Epithelial cell of proximal tubule (primary cell): Measurements from ENCODE around the gene SLC23A3. TPM values are rescaled to one million over a fixed set of nuclear protein-coding genes. Genes with fewer than 3 reads are reported as not detected.

Source experiments
- DNase-seq: peaks from one replicate; pipeline ENCODE4 v3.0.0-alpha.2; 2011; ENCODE audit warnings: low read depth
- H3K4me3 ChIP-seq: 2 replicates; pipeline ENCODE4 v1.5.1; 2011; ENCODE audit warnings: low read depth, mild to moderate bottlenecking, low read length
- CTCF ChIP-seq: conservative IDR thresholded peaks from 2 replicates; pipeline ENCODE4 v1.5.1; 2012; ENCODE audit warnings: low read depth, mild to moderate bottlenecking, low read length
- total RNA-seq: library from RNA; depleted of rRNA; stranded (reverse); fragments of >200 nt; gene quantifications from 2 replicates; pipeline ENCODE4 v1.2.3, GENCODE V29; 2015

The SLC23A3 gene
- total RNA-seq, 1 donor from 2014 or later, result 0.06 TPM

DNA sequence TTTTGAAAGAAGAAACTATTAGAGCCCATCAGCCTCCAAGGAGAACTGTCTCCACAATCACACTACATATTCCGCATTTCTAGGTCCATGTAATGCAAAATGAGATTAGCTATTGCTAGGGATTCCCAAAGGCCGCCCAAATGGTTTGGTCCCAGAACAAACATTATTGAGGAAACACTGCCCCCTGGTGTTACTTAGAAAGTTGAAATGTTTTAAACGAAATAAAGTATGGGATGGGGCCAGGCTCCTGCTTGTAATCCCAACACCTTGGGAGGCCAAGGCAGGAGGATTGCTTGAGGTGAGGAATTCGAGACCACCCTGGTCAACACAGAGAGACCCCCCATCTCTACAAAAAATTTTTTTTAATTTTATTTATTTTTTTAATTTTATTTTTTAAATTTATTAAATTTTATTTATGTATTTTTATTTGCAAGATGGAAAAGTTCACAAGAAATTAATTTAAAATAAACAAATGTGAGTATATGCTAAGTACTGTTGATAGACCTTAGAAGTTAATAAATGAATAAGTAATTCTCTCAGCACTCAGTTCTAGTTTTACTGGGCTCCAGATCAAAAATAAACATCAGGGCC lies 14.7 kb downstream of the SLC23A3 start:
- DNase-seq, result no peak
- H3K4me3 ChIP-seq, result no peak overlapping the region
- TF ChIP-seq CTCF, result peak; percentile 58

DNA sequence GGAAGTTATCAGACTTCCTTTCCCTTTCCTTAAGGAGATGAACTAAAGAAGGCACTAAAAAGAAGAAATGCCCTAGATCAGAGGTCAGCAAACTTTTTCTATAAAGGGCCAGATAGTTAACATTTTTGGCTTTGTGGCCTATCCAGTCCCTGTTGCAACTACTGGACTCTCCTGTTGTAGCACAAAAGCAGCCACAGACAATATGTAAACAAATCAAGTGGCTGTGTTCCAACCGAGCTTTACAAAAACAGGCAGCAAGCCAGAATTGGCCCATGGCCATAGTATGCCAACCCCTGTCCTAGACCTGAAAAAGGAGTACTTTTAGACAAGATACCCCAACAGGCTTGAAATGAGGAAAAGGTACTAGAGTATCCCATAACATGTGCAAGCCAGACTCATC lies 20.2 kb downstream of the SLC23A3 start:
- no peak for TF ChIP-seq CTCF
- H3K4me3 ChIP-seq, result no peak overlapping the region
- no peak for DNase-seq

DNA sequence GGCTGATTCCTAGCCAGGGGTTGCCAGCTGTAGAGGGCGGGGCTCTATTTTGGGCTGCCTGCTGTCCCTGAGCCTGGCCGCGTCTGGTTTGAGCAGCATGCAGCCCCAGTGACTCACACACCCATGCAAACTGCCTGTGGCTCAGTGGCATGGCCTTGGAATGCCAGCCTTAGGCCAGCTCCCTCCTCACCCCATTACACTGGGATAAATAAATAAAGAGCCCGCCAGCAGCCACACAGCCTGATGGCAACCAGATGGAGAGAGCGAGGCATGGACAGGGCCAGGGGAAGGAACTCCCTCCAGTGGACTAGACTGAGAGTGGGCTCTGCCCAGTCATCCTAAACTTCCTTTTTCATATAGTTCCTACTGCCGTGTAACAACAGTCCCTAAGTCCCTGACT lies 27.5 kb downstream of the SLC23A3 start:
- H3K4me3 ChIP-seq, result no peak overlapping the region
- peak; percentile 48 for TF ChIP-seq CTCF
- DNase-seq, result no peak

DNA sequence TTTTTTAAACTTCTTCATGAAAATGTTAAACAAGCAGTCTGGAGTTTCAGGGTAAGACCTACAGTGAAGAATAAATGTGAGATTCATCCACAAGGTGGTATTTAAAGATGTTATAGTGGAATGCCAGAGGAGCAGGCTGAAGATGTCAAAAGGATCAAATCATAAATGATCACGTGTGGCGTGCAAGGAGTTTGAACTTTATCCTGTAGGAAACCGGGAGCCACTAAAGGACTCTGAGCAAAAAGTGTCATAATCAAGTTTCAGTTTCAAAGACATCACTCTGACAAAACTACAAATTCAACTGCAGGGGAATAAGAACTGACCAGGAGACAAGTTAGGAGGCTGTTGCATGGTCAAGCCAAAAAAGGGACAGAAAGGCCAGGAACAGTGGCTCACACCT lies 29.1 kb downstream of the SLC23A3 start:
- no peak for TF ChIP-seq CTCF
- H3K4me3 ChIP-seq, result no peak overlapping the region
- no peak for DNase-seq

DNA sequence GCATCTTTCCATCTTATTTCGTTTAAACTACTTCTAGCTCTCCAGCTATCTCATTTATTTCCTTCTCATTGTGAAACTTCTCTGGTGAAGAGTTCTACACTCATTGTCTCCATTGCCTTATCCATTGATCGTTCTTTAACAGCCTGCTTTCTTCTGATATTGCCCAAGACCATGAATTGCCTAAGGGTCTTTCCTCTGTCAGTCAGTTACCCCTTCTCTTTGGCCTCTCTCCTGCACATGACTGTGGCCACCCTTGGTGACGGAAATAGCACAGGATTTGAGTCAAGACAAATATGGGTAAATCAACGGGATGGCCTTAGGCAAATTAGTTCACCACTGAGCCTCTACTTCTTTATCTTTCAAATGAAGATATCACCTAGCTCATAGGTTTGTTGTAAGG lies 35.9 kb downstream of the SLC23A3 start:
- no peak for DNase-seq
- H3K4me3 ChIP-seq, result no peak overlapping the region
- no peak for TF ChIP-seq CTCF

DNA sequence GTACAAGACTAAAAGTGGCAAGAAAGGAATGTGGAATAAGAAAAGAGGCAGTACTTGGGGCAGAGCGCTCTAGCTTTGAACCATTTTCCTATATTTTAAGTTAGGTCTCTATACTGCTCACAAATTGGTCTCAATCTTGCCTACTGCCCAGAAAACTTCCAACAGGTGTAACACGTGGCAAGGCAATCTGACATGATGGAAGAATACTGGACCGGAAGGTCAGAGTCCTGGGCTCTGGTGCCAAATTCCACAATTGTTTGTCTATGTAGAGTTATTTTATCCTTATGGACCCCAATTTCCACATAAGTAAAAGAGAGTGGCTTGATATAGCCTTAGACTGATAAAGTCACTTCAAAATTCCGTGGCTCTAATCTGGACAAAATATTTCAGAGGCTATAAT lies 38.1 kb downstream of the SLC23A3 start:
- H3K4me3 ChIP-seq, result no peak overlapping the region
- no peak for DNase-seq
- no peak for TF ChIP-seq CTCF

GRCh38 chr2:219131327-219131726 lies 38.5 kb downstream of the SLC23A3 start:
- no peak for DNase-seq
- no peak for TF ChIP-seq CTCF
- H3K4me3 ChIP-seq, result no peak overlapping the region
